ENCODE measurements around the gene HLA-DMA.

The HLA-DMA gene

GRCh38 chr6:32974541-32975308 lies 21.8 kb upstream of the HLA-DMA start:
- peak overlapping the region; percentile 97 for H3K4me3 ChIP-seq (ENCODE audit: low read depth, low read length)

- peak overlapping the region; percentile 97 for H3K4me3 ChIP-seq (ENCODE audit: low read depth, low read length)
Observed at GRCh38 chr6:32974016-32974333, 21.1 kb upstream of the HLA-DMA start.

DNA sequence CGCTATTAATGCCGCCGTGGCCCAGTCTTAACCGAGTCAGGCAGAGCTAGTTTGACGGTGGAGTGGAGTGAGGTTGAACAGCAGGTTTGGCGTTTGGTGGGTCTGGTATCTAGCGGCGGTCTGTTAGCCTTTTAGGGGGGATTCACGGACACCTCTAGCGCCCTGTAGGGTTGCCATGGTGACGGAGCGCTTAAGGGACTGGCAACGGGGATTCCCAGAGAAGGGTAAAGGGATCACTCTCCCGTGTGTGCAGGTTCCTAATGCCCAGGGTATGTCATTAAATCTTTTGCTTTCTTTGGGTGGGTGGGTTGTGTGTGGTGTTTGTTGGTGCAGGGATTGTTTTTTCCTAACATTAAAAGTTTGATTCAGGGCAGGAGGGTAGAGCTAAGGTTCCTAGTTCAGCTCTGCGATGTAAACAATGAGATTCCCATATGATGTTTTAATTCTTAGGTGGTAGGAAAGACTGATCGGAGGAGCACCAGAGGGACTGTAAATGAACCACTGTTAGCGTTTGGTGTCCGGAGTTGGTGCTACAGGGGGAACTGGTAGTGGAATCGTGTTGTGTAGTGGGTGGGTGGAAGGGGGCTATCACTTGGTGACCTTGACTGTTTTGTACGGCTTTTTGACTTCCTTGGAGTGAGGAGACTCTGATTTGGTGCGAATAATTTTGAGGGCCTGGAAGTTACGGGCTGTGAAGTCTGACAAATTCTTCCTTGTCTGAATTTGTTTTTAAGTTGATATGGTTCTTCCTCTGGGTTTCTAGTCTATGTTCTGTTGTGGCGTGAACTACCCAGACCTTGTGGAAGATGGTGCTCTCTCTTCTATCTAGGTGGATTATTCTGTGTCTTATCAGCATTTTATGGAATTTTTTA lies 20.5 kb upstream of the HLA-DMA start:
- H3K4me3 ChIP-seq (ENCODE audit: low read depth, low read length), result peak overlapping the region; percentile 97

DNA sequence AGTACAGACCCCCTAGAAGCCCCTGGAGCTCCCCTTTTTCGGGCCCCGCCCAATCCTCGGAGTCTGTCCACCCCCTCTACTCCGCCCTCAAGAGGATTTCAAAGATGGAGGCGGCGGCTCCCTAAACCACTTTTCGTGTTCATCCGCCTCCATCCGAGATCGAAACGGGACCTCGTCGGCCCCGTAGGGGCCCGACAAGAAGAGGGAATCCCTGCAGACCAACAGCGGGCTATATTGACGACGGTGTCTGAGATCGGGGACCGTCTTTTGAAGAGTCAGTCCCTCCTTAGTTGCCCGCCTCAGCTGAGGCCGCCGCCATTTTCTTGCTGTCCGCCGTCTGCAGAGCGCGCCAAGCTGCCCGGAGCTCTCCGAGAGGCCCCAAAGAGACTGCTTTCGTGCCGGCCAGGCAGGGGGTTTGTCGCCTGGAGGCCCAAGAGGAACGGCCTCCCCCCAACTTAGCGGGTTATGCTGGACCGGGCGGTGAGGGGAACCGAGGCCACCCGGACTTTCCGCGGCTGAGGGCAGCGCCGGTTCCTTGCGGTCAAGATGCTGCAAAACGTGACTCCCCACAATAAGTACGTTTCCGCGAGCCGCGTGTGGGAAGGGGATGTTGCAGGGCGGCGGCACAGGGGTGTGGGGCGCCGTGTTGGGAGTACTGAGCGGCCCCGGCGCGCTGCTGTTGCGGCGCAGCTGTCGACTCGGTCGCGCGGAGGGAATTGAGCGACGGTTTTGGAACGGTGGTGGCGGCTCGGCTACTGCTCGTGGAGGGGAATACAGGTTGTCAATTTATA lies 19.7 kb upstream of the HLA-DMA start:
- H3K4me3 ChIP-seq (ENCODE audit: low read depth, low read length), result peak overlapping the region; percentile 97

GRCh38 chr6:32971581-32972352 lies 18.9 kb upstream of the HLA-DMA start:
- H3K4me3 ChIP-seq (ENCODE audit: low read depth, low read length), result peak overlapping the region; percentile 97

DNA sequence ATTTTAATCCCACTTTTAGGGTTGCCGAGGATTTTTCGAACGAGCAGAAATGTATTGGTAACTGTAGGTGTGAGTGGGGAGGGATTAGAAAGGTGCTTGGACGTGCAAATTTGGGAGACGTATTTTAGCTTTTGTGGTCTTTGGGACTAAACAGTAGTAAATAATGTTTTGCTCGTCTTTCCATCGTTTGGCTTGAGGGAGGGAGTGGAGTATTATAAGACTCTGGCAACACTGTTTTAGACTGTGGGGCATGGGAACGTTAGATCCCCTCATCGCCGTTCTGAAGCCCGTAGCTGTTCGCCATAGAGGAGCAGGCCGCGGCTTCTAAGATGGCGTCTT lies 18.3 kb upstream of the HLA-DMA start:
- H3K4me3 ChIP-seq (ENCODE audit: low read depth, low read length), result peak overlapping the region; percentile 95

- H3K4me3 ChIP-seq (ENCODE audit: low read depth, low read length), result peak overlapping the region; percentile 95
Observed at GRCh38 chr6:32970413-32971241, 17.7 kb upstream of the HLA-DMA start.

GRCh38 chr6:32969685-32970412 lies 17.0 kb upstream of the HLA-DMA start:
- peak overlapping the region; percentile 84 for H3K4me3 ChIP-seq (ENCODE audit: low read depth, low read length)

- peak overlapping the region; percentile 84 for H3K4me3 ChIP-seq (ENCODE audit: low read depth, low read length)
Observed at GRCh38 chr6:32968867-32969684, 16.2 kb upstream of the HLA-DMA start.

DNA sequence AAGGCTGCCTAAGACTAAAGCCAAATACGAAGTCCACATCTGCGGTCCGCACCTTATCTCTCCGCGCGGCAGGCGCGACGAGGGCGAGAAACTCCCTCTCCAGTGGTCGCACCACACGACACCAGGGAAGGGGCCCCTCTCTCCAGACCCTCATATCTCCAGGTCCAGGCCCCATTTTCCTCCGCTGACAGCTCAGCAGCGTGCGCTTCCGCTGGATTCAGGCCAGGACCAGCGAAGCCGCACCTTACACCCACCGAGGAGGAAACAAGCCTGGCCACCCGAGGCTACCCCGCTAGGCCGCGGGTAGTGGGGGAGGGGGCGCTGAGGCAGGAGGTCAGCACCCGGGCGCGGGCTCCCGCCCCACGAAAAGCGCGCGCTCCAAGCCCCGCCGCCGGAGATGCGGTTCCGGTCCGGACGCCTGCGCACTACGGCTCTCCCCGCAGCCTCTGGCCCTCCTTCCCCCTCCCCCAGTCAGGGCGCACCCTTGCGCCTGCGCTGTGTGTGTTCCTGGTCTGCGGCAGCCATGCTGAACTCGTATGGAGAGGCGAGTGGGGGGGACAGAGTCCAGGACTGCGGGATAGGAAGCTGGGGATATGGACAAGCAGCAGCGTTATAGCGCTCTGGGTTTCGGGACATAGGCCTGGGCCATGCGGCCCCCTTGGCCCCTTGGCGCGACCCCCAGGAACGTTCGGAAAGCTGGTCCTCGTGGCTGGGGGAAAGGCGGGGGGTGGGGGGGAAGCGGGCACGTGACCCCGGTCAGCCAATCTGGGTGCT lies 15.4 kb upstream of the HLA-DMA start, which contains the start of gene BRD2:
Gene BRD2 (plus strand): TSS at position 502 of the 774 bp plus-strand sequence. CDS start 4,305 bp downstream, outside the sequence.
- peak within 1 kb of the TSS; percentile 84 for H3K4me3 ChIP-seq (ENCODE audit: low read depth, low read length)

GRCh38 chr6:32967151-32968091 lies 14.5 kb upstream of the HLA-DMA start:
- H3K4me3 ChIP-seq (ENCODE audit: low read depth, low read length), result peak overlapping the region; percentile 80

DNA sequence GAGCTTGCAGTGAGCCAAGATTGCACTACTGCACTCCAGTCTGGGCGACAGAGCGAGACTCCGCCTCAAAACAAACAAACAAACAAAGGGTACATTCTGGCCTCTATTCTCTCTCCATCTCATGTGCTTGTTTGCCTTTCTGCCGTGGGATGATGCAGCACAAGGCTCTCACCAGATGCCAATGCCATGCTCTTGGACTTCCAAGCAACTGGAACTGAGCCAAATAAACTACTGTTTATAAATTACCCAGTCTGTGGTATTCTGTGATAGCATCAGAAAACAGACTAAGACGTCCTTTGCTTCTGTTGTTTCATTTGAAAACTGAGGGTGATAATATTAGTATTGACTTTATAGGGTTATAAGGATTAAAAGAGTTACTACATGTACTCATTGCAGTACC lies 11.9 kb upstream of the HLA-DMA start:
- no peak overlapping the region for H3K4me3 ChIP-seq (ENCODE audit: low read depth, low read length)

DNA sequence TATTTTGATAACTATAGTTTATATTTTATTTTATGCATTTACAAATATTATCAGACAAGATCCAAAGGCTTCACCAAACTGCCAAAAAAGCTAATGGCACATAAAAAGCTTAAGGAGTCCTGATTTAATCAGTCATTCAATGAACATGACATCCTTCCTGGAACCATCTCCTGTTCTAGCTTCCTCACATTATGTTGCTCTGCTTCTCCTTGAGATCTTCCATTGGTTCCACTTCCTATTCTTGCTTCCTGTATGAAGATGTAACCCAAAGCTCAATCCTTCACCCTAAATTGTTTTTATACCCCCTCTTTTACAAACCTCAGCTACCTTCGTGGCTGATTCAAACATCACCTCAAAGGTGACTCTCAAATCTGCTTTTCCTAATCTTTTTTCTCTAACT lies 11.0 kb upstream of the HLA-DMA start:
- no peak overlapping the region for H3K4me3 ChIP-seq (ENCODE audit: low read depth, low read length)

- H3K4me3 ChIP-seq (ENCODE audit: low read depth, low read length), result no peak overlapping the region
Observed at GRCh38 chr6:32962213-32962826, 9.4 kb upstream of the HLA-DMA start.

- no peak overlapping the region for H3K4me3 ChIP-seq (ENCODE audit: low read depth, low read length)
Observed at GRCh38 chr6:32960563-32960962, 7.7 kb upstream of the HLA-DMA start.

DNA sequence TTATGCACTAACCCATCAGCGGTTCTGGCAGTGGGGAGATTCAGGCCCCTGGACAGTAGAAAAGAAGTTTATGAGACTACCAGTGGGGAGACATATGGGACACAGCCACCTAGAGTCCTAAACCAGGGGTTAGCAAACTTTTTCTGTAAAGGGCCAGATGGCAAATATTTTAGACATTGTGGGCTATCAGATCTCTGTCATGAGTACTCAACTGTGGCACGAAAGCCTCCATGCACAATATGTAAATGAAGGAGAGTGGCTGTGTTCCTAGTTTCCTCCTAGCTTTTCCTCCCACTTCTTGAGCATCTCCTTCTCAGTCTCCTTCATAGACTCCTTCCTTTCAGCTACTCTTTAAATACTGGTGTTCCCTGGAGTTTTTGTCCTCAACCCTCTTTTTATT lies 3.3 kb upstream of the HLA-DMA start:
- H3K4me3 ChIP-seq (ENCODE audit: low read depth, low read length), result no peak overlapping the region
